IMR-90 (cell line): ENCODE data around the gene KDM2A.

ENCODE experiments used
- POLR2A ChIP-seq: IDR thresholded peaks from 2 replicates; pipeline ENCODE4 v1.6.1; 2012; ENCODE audit warnings: mild to moderate bottlenecking, low read depth, low read length
- RAD21 ChIP-seq: IDR thresholded peaks from 2 replicates; pipeline ENCODE4 v1.6.1; 2012; ENCODE audit warnings: low read length, improper control_type of control experiment
- SMC3 ChIP-seq: fragments of 150-350 bp; IDR thresholded peaks from 2 replicates; pipeline ENCODE4 v1.6.1; 2016; ENCODE audit warnings: low read depth, mild to moderate bottlenecking, antibody characterized with exemption, low read length, moderate library complexity
- TF ChIP-seq, protein P1 (sequence below): conservative IDR thresholded peaks from 2 replicates; pipeline ENCODE4 v1.5.1; 2012; ENCODE audit warnings: mild to moderate bottlenecking, low read depth, low read length, improper control_type of control experiment

DNA sequence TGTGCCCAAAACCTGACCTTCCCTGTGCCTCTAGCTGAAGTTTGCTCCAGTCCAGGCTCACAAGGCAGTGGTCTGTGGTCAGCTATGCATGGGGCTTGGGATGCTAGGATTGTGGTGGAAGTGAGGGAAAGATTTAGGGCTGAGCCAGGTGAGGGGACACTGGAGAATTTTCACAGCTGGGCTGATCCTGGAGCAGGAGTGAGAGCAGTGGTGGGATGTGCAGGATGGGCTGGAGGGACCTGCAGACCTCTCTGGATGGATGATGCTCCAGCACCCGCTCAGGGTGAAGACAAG, 23.9 kb upstream of the KDM2A start:
- no peak for TF ChIP-seq POLR2A
- TF ChIP-seq, protein P1, sequence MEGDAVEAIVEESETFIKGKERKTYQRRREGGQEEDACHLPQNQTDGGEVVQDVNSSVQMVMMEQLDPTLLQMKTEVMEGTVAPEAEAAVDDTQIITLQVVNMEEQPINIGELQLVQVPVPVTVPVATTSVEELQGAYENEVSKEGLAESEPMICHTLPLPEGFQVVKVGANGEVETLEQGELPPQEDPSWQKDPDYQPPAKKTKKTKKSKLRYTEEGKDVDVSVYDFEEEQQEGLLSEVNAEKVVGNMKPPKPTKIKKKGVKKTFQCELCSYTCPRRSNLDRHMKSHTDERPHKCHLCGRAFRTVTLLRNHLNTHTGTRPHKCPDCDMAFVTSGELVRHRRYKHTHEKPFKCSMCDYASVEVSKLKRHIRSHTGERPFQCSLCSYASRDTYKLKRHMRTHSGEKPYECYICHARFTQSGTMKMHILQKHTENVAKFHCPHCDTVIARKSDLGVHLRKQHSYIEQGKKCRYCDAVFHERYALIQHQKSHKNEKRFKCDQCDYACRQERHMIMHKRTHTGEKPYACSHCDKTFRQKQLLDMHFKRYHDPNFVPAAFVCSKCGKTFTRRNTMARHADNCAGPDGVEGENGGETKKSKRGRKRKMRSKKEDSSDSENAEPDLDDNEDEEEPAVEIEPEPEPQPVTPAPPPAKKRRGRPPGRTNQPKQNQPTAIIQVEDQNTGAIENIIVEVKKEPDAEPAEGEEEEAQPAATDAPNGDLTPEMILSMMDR: no peak
- no peak for TF ChIP-seq RAD21
- TF ChIP-seq SMC3: no peak
